HL-60 (cell line): ENCODE results near the gene HS6ST3.

Experiments
- DNase-seq, 2 experiments: peaks; one replicate each; pipeline ENCODE4 v3.0.0-alpha.2; 2010 to 2020; ENCODE audit warnings: low read depth in 1 of 2, low spot score in 1 of 2
- H3K27ac ChIP-seq: fragments of 250-450 bp; sonication (Bioruptor Pico); replicated peaks from 2 replicates; pipeline ENCODE4 v1.5.1; 2020; ENCODE audit warnings: mild to moderate bottlenecking, moderate library complexity
- H3K27me3 ChIP-seq: fragments of 250-450 bp; sonication (Bioruptor Pico); 2 replicates; pipeline ENCODE4 v1.5.1; 2021; ENCODE audit warnings: mild to moderate bottlenecking, moderate library complexity; ENCODE audit not compliant: insufficient read depth, poor library complexity, severe bottlenecking
- H3K4me3 ChIP-seq: replicated peaks from 2 replicates; pipeline ENCODE4 v1.5.1; 2011; ENCODE audit warnings: mild to moderate bottlenecking, control low read depth, low read length; ENCODE audit not compliant: insufficient read depth
- CTCF ChIP-seq: IDR thresholded peaks from one replicate; pipeline ENCODE4 v1.5.1; 2011; ENCODE audit warnings: low read length, control low read depth, inconsistent platforms; ENCODE audit not compliant: insufficient read depth
- GABPA ChIP-seq: IDR thresholded peaks from 2 replicates; pipeline ENCODE4 v1.6.1; 2012; ENCODE audit warnings: low read depth
- POLR2AphosphoS5 ChIP-seq: IDR thresholded peaks from 2 replicates; pipeline ENCODE4 v1.6.1; 2012; ENCODE audit warnings: low read depth
- SPI1 ChIP-seq: IDR thresholded peaks from 2 replicates; pipeline ENCODE4 v1.6.1; 2012; ENCODE audit warnings: low read depth, mild to moderate bottlenecking, borderline replicate concordance
- TF ChIP-seq, protein P1 (sequence below): IDR thresholded peaks from 2 replicates; pipeline ENCODE4 v1.6.1; 2012; ENCODE audit warnings: low read depth; ENCODE audit not compliant: insufficient replicate concordance

HS6ST3 gene

DNA sequence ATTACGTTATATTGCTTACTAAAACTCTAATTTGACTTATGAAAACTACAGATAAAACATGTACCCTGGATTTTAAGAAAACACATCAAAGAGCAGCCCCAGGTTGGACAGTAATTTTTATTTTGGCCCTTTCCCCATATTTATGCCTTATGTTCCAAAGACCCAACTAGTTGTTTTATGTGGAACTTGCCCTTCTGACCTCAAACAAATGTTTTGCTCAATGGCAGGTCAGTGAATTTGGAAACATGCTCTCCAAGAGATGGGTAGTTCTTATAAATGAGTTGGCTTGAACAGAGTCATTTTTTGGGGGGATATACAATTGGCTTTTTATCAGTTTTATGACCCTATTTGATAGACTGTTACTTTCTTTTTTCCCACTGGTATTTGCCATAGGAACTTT, 360.0 kb downstream of the HS6ST3 start:
- DNase-seq = no peak
- no peak for TF ChIP-seq POLR2AphosphoS5
- TF ChIP-seq SPI1 = no peak
- TF ChIP-seq, protein P1, sequence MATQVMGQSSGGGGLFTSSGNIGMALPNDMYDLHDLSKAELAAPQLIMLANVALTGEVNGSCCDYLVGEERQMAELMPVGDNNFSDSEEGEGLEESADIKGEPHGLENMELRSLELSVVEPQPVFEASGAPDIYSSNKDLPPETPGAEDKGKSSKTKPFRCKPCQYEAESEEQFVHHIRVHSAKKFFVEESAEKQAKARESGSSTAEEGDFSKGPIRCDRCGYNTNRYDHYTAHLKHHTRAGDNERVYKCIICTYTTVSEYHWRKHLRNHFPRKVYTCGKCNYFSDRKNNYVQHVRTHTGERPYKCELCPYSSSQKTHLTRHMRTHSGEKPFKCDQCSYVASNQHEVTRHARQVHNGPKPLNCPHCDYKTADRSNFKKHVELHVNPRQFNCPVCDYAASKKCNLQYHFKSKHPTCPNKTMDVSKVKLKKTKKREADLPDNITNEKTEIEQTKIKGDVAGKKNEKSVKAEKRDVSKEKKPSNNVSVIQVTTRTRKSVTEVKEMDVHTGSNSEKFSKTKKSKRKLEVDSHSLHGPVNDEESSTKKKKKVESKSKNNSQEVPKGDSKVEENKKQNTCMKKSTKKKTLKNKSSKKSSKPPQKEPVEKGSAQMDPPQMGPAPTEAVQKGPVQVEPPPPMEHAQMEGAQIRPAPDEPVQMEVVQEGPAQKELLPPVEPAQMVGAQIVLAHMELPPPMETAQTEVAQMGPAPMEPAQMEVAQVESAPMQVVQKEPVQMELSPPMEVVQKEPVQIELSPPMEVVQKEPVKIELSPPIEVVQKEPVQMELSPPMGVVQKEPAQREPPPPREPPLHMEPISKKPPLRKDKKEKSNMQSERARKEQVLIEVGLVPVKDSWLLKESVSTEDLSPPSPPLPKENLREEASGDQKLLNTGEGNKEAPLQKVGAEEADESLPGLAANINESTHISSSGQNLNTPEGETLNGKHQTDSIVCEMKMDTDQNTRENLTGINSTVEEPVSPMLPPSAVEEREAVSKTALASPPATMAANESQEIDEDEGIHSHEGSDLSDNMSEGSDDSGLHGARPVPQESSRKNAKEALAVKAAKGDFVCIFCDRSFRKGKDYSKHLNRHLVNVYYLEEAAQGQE = no peak
- no peak for TF ChIP-seq CTCF
- no peak for TF ChIP-seq GABPA
- H3K4me3 ChIP-seq = no peak overlapping the region
- H3K27me3 ChIP-seq = no peaks in the 10 kb centered on the region
- no peak overlapping the region for H3K27ac ChIP-seq

GRCh38 chr13:96450326-96451020, 360.6 kb downstream of the HS6ST3 start:
- Histone ChIP-seq H3K27me3 (no peaks in the 10 kb centered on the region), H3K27ac (no peak overlapping the region), H3K4me3 (no peak overlapping the region)
- DNase-seq = no peak
- TF ChIP-seq POLR2AphosphoS5 (no peak), CTCF (no peak), SPI1 (no peak), GABPA (no peak)
- TF ChIP-seq, protein P1 = no peak

- DNase-seq = no peak
- no peak for TF ChIP-seq GABPA
- TF ChIP-seq CTCF = no peak
- no peak for TF ChIP-seq SPI1
- no peak for TF ChIP-seq POLR2AphosphoS5
- TF ChIP-seq, protein P1 = no peak
- no peaks in the 10 kb centered on the region for H3K27me3 ChIP-seq
- no peak overlapping the region for H3K4me3 ChIP-seq
- no peak overlapping the region for H3K27ac ChIP-seq
Measured at GRCh38 chr13:96454466-96454865, 364.6 kb downstream of the HS6ST3 start.
